T-helper 17 cell (primary cell): ENCODE measurements around the gene HCN1. TPM values are rescaled to one million over a fixed set of nuclear protein-coding genes. Genes with fewer than 3 reads are reported as not detected.

Experiments used
- ATAC-seq: fragments of 150-1000 bp; cut with Tn5 transposase; 2 replicates; pipeline ENCODE4 v1.10.0; 2021; ENCODE audit warnings: mild to moderate bottlenecking, moderate library complexity
- DNase-seq, 3 donors: peaks; one replicate each; pipeline versions ENCODE4 v3.0.0 to v3.0.0-alpha.2; 2020 to 2021
- H3K9me3 ChIP-seq: one replicate; pipeline ENCODE4 v1.7.0; 2013; ENCODE audit warnings: low read length, mild to moderate bottlenecking; ENCODE audit not compliant: control insufficient read depth, poor library complexity, severe bottlenecking
- H3K27ac Mint-ChIP-seq: one replicate; pipeline ENCODE4 v1.8.0; 2022; ENCODE audit warnings: mild to moderate bottlenecking, moderate library complexity, mixed read lengths
- H3K27me3 Mint-ChIP-seq: one replicate; pipeline ENCODE4 v1.8.0; 2022; ENCODE audit warnings: mixed read lengths
- H3K36me3 Mint-ChIP-seq: one replicate; pipeline ENCODE4 v1.8.0; 2022; ENCODE audit warnings: low read depth, mixed read lengths
- H3K4me1 Mint-ChIP-seq: one replicate; pipeline ENCODE4 v1.8.0; 2022; ENCODE audit warnings: mild to moderate bottlenecking, mixed read lengths
- H3K4me3 Mint-ChIP-seq: one replicate; pipeline ENCODE4 v1.8.0; 2022; ENCODE audit warnings: mild to moderate bottlenecking, moderate library complexity, mixed read lengths
- total RNA-seq, 4 donors: library from RNA in 2 of 4; stranded (reverse) in 2 of 4; gene quantifications; one replicate each; pipeline ENCODE4 v1.2.3 and lab custom pipeline; 2022 to 2026

HCN1 gene
- total RNA-seq, 2 donors from 2014 or later: not detected

DNA sequence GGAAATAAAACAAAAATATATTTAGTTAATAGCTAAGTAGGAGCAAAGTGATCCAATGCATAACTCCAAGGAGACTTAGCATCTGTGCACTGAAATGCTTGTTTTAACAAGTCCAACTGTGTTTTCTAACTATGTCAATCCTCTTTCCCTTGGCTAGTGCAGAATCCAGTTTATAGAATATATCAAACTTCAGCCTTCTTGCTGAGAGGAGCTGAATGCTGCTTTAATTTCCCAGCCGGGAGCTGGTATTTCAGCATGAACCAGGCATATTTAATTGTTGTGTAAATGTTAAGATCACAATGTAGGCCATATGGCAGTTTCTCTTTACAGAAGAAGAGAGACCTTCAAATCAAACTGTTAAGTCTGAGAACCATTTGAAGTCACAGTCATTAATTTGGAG, 411.7 kb downstream of the HCN1 start:
- Mint-ChIP-seq H3K27ac (no peak overlapping the region), H3K4me3 (no peak overlapping the region), H3K27me3 (no peaks in the 10 kb centered on the region), H3K4me1 (no peaks in the 10 kb centered on the region), H3K36me3 (no peaks in the 10 kb centered on the region)
- no peaks in the 10 kb centered on the region for H3K9me3 ChIP-seq
- ATAC-seq: no peak
- DNase-seq: no peak

DNA sequence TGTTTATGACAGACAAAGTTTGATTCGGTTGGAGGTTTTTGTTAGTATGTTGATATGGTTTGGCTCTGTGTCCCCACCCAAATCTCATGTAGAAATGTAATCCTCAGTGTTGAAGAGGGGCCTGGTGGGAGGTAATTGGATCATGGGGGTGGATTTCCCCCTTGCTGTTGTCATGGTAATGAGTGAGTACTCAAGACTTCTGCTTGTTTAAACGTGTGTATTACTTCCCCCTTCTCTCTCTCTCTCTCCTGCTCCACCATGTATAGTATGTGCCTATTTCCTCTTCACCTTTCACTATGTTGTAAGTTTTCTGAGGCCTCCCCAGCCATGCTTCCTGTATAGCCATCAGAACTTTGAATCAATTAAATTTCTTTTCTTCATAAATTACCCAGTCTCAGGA, 415.1 kb downstream of the HCN1 start:
- H3K27me3 Mint-ChIP-seq: no peaks in the 10 kb centered on the region
- ATAC-seq (no peak), DNase-seq (no peak)
- H3K27ac Mint-ChIP-seq: no peak overlapping the region
- H3K4me1 Mint-ChIP-seq: no peaks in the 10 kb centered on the region
- H3K4me3 Mint-ChIP-seq: no peak overlapping the region
- H3K9me3 ChIP-seq: no peaks in the 10 kb centered on the region
- H3K36me3 Mint-ChIP-seq: no peaks in the 10 kb centered on the region

GRCh38 chr5:45279109-45279508, 417.1 kb downstream of the HCN1 start:
- DNase-seq (no peak), ATAC-seq (no peak)
- Mint-ChIP-seq H3K27me3 (no peaks in the 10 kb centered on the region), H3K4me1 (no peaks in the 10 kb centered on the region), H3K4me3 (no peak overlapping the region), H3K36me3 (no peaks in the 10 kb centered on the region), H3K27ac (no peak overlapping the region)
- no peaks in the 10 kb centered on the region for H3K9me3 ChIP-seq

GRCh38 chr5:45277860-45278259, 418.3 kb downstream of the HCN1 start:
- DNase-seq (no peak), ATAC-seq (no peak)
- Mint-ChIP-seq H3K27ac (no peak overlapping the region), H3K4me3 (no peak overlapping the region), H3K27me3 (no peaks in the 10 kb centered on the region), H3K36me3 (no peaks in the 10 kb centered on the region), H3K4me1 (no peaks in the 10 kb centered on the region)
- H3K9me3 ChIP-seq: no peaks in the 10 kb centered on the region

GRCh38 chr5:45274241-45274640, 421.9 kb downstream of the HCN1 start:
- H3K9me3 ChIP-seq: no peaks in the 10 kb centered on the region
- H3K36me3 Mint-ChIP-seq: no peaks in the 10 kb centered on the region
- no peaks in the 10 kb centered on the region for H3K4me1 Mint-ChIP-seq
- H3K4me3 Mint-ChIP-seq: no peak overlapping the region
- H3K27ac Mint-ChIP-seq: no peak overlapping the region
- DNase-seq (no peak), ATAC-seq (no peak)
- no peaks in the 10 kb centered on the region for H3K27me3 Mint-ChIP-seq

GRCh38 chr5:45271626-45272025, 424.6 kb downstream of the HCN1 start:
- Mint-ChIP-seq H3K27ac (no peak overlapping the region), H3K4me1 (no peaks in the 10 kb centered on the region), H3K36me3 (no peaks in the 10 kb centered on the region), H3K4me3 (no peak overlapping the region), H3K27me3 (no peaks in the 10 kb centered on the region)
- DNase-seq: no peak
- ATAC-seq: no peak
- H3K9me3 ChIP-seq: no peaks in the 10 kb centered on the region

DNA sequence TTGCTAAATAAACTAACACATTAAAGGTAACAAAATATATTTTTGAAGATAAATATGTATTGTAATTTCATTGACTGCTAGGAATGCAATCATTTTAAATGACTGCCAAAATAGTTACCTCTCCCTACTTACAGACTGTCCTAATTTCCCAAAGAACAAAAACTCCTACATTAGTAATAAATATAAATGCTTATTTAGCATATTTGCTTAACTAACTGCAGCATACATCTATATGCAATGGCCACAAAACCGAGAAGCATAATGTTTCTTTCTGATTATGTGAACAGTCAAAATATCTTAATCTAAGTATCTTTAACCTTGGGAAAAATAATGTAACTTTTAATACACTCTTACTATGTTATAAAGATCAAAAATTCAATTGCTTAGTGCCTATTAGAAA, 431.7 kb downstream of the HCN1 start:
- Mint-ChIP-seq H3K27ac (no peak overlapping the region), H3K27me3 (no peaks in the 10 kb centered on the region), H3K4me1 (no peaks in the 10 kb centered on the region), H3K4me3 (no peak overlapping the region), H3K36me3 (no peaks in the 10 kb centered on the region)
- ATAC-seq: no peak
- H3K9me3 ChIP-seq: no peaks in the 10 kb centered on the region
- DNase-seq: no peak

- DNase-seq: no peak
These were observed 434.1 kb downstream of the HCN1 start for GRCh38 chr5:45262061-45262590.

DNA sequence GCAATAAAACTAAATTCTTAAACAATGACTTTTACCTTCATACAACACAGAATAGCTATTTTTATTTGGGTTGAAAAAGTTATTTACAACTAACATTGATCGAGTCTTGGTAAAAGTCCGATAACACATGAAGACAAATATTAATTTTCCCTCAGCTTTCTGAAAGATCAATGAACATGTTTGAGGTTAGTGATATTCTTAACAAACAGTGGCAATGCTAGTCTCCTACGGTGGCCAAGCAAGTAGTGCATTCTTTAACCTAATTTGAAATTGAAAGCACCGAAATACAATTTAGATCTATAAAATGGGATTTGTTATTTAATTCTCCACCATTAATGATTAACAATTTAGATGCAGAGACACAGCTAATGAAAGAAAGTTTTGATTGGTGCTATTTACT, 435.1 kb downstream of the HCN1 start:
- H3K27ac Mint-ChIP-seq: no peak overlapping the region
- H3K27me3 Mint-ChIP-seq: no peaks in the 10 kb centered on the region
- H3K4me1 Mint-ChIP-seq: no peaks in the 10 kb centered on the region
- no peak for DNase-seq
- no peak overlapping the region for H3K4me3 Mint-ChIP-seq
- ATAC-seq: no peak
- H3K36me3 Mint-ChIP-seq: no peaks in the 10 kb centered on the region
- H3K9me3 ChIP-seq: no peaks in the 10 kb centered on the region

More at GRCh38 chr5:45262061-45262590, 434.1 kb downstream of the HCN1 start:
- Mint-ChIP-seq H3K27me3 (no peaks in the 10 kb centered on the region), H3K36me3 (no peaks in the 10 kb centered on the region), H3K4me1 (no peaks in the 10 kb centered on the region), H3K27ac (no peak overlapping the region), H3K4me3 (no peak overlapping the region)
- no peaks in the 10 kb centered on the region for H3K9me3 ChIP-seq
- no peak for ATAC-seq

DNA sequence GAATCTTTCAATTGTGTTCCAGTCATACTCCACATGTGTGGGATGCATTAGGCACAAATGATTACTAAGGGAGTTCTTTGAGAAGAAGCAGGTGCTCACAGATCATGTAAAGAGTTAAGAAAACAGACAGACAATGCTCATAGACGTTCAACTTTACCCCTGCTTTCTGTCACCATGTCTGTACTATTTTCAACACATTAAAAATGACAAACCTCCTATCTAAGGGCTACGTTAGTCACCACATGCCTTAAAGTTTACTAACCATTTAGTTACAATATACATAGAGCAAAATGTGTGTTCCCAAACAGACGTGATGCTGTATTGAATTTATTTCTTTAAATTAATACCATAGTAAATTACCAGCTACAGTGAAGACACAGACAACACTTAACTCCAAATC, 435.9 kb downstream of the HCN1 start:
- no peaks in the 10 kb centered on the region for H3K4me1 Mint-ChIP-seq
- DNase-seq (no peak), ATAC-seq (no peak)
- no peak overlapping the region for H3K4me3 Mint-ChIP-seq
- no peak overlapping the region for H3K27ac Mint-ChIP-seq
- H3K27me3 Mint-ChIP-seq: no peaks in the 10 kb centered on the region
- H3K9me3 ChIP-seq: no peaks in the 10 kb centered on the region
- no peaks in the 10 kb centered on the region for H3K36me3 Mint-ChIP-seq

DNA sequence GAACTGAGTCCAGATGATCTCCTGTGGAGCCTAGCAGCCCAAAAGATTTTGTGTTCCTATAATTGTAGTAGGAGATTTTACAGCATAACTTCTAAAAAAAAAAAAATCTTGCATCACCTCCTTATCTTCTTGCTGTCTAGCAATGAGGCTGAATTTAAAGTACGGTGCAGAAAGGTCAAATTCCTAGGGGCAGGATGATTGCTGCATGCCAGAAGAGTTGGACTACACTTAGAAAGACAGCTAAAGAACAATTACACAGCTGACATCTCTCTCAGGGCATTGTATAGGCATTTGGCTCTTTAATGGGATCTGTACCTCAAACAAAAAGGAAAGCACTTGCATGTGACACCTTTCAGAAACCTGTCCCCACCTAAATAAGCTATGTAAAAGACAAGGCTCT, 443.2 kb downstream of the HCN1 start:
- Mint-ChIP-seq H3K27ac (no peak overlapping the region), H3K27me3 (no peaks in the 10 kb centered on the region), H3K4me1 (no peaks in the 10 kb centered on the region), H3K36me3 (no peaks in the 10 kb centered on the region), H3K4me3 (no peak overlapping the region)
- DNase-seq (no peak), ATAC-seq (no peak)
- peaks cover 2% of the 10 kb centered on the region for H3K9me3 ChIP-seq

DNA sequence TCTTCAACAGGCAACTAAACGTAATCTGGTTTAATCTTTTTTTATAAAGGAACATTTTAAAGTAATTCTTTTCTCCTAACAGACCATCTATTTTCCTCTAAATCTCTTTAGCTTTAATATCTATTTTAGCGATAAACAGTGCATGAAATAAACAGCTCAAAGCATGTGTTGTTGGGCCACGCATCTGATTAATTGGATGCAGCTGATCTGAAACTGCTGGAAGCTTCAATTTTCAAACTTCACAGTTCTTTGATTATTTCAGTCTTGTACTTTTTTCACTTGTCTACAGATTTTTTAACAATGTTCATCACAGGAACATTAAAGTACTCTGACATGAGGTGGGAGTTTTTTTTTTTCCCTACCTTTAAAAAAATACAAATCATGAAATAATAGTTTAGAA, 443.6 kb downstream of the HCN1 start:
- Mint-ChIP-seq H3K4me1 (no peaks in the 10 kb centered on the region), H3K4me3 (no peak overlapping the region), H3K36me3 (no peaks in the 10 kb centered on the region), H3K27me3 (no peaks in the 10 kb centered on the region), H3K27ac (no peak overlapping the region)
- ATAC-seq (no peak), DNase-seq (no peak)
- peaks cover 2% of the 10 kb centered on the region for H3K9me3 ChIP-seq

- H3K4me3 Mint-ChIP-seq: no peak overlapping the region
- H3K4me1 Mint-ChIP-seq: no peaks in the 10 kb centered on the region
- H3K36me3 Mint-ChIP-seq: no peaks in the 10 kb centered on the region
- DNase-seq: no peak
- no peaks in the 10 kb centered on the region for H3K27me3 Mint-ChIP-seq
- no peak for ATAC-seq
- no peaks in the 10 kb centered on the region for H3K9me3 ChIP-seq
- H3K27ac Mint-ChIP-seq: no peak overlapping the region
These were observed 470.6 kb downstream of the HCN1 start for GRCh38 chr5:45225571-45226031.

- Mint-ChIP-seq H3K36me3 (no peaks in the 10 kb centered on the region), H3K4me1 (no peaks in the 10 kb centered on the region), H3K4me3 (no peak overlapping the region), H3K27ac (no peak overlapping the region), H3K27me3 (no peaks in the 10 kb centered on the region)
- ATAC-seq: no peak
- no peaks in the 10 kb centered on the region for H3K9me3 ChIP-seq
- no peak for DNase-seq
These were observed 490.7 kb downstream of the HCN1 start for GRCh38 chr5:45205403-45205961.
